Measurements from ENCODE around the gene IFI6.

- TF ChIP-seq SYNCRIP (IDR thresholded peaks at IDR 0.05; ENCODE audit: insufficient read depth, low read depth, low read length) (no peak), EED (CRISPR knock-in tag; IDR thresholded peaks at IDR 0.05) (no peak), ZNF629 (CRISPR knock-in tag; conservative IDR thresholded peaks at IDR 0.05) (no peak), ZNF589 (CRISPR knock-in tag; conservative IDR thresholded peaks at IDR 0.05) (no peak), HES4 (CRISPR knock-in tag; IDR thresholded peaks at IDR 0.05; ENCODE audit: borderline replicate concordance) (no peak), SPEN (CRISPR knock-in tag; IDR thresholded peaks at IDR 0.05; ENCODE audit: low read depth) (no peak), ZNF253 (CRISPR knock-in tag; IDR thresholded peaks at IDR 0.05; ENCODE audit: borderline replicate concordance) (no peak)
- TF ChIP-seq, protein P1, sequence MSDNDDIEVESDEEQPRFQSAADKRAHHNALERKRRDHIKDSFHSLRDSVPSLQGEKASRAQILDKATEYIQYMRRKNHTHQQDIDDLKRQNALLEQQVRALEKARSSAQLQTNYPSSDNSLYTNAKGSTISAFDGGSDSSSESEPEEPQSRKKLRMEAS (IDR thresholded peaks at IDR 0.05): no peak
Observed at GRCh38 chr1:27652111-27652864, 19.7 kb downstream of the IFI6 start.
